HG02884 (cell line): ENCODE data around the gene KRTAP3-1.
"Not testable (repeated sequence)": the region's sequence is repeated elsewhere in the genome, so short reads cannot be mapped to it uniquely, and the experiment has no call there.

Source experiments
- ATAC-seq: cut with Tn5 transposase; IDR thresholded peaks from one replicate; pipeline ENCODE4 v1.9.1; 2021; ENCODE audit warnings: mild to moderate bottlenecking, moderate library complexity; ENCODE audit not compliant: unreplicated experiment

The KRTAP3-1 gene

GRCh38 chr17:41016578-41017215 lies 7.8 kb upstream of the KRTAP3-1 start:
- ATAC-seq = no peak

DNA sequence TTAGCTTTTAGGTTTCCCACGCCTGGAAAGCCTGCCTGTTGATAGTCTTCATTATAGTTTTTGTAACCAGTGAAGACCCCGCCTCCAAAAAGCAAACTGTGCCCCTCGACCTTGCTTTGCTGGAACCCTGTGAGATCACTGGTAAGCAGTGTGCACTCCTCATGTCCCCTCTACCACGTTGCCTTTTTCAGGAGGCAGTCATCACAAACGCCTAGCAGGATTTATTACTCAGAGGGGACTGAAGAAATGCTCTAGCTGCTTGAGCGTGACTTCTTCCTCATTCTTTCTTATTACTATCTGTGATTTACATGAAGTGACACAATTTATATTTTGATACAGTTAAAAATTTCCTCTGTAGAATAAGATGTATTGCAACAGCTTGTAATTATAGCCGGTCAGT lies 6.5 kb upstream of the KRTAP3-1 start:
- ATAC-seq = no peak

- no peak for ATAC-seq
Observed at GRCh38 chr17:41013606-41014005, 4.7 kb upstream of the KRTAP3-1 start.

- ATAC-seq = no peak
Observed at GRCh38 chr17:41013181-41013580, 4.3 kb upstream of the KRTAP3-1 start.

DNA sequence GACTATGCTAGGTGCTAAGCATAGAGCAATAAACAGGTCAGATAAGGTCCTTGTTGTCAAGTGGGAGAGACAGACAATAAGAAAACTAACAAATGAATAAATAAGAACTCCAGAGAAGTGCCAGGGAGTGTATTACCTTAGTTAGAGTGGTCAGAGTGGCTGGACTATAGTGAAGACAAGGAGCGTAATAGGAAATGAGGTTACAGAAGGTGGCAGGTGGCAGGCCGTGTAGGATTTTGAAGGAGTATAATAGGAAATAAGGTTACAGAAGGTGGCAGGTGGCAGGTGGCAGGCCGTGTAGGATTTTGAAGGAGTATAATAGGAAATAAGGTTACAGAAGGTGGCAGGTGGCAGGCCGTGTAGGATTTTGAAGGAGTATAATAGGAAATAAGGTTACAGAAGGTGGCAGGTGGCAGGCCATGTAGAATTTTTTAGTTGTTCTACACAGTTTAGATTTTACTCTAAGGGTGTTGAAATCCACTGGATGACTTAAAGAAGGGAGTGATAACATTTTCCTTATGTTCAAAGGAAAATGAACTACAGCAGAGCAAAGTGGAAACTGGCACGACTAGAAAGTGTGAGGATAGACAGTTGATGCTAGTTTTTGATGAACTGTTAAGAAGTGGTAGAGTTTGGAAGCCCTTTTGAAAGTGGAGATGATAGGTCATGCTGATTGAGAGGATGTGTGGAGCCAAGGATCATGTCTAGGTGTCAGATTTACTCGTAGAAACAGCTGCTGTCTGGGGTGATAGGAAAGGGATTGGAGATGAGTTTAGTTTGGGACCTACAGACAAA lies 3.6 kb upstream of the KRTAP3-1 start:
- ATAC-seq = no peak

DNA sequence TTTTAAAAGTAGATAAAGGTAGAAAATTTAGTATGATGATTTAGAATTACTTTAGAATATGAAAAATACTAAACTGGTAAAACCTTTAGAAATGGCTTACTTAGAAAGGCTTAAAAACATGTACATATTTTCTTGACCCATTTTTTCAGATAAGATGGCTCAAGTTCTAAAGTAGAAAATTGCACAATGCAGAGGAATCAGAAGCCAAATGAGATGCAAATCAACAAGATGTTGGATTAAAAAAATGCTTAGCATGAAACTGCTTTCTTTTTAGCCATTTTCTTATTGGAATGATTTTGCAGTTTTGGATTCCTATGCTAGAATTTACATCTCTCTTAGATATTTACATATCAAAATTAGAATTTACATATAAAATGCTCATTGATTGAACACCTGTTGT lies 1.5 kb upstream of the KRTAP3-1 start:
- ATAC-seq = no peak

DNA sequence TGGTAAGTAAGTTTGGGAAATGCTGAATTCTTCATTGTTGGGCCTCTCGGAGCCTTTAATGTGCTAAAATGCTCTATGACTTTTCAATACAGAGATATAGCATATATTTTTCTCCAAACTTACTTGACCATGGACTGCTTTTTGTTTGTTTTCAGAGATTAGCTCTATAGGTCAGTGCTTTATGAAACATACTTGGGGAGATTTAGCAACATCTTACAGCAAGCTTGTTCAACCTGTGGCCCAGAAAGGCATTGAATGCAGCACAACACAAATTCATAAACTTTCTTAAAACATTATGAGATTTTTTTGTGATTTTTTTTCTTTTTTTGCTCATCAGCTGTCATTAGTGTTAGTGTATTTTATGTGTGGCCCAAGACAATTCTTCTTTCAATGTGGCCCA lies 1.0 kb upstream of the KRTAP3-1 start:
- no peak for ATAC-seq

DNA sequence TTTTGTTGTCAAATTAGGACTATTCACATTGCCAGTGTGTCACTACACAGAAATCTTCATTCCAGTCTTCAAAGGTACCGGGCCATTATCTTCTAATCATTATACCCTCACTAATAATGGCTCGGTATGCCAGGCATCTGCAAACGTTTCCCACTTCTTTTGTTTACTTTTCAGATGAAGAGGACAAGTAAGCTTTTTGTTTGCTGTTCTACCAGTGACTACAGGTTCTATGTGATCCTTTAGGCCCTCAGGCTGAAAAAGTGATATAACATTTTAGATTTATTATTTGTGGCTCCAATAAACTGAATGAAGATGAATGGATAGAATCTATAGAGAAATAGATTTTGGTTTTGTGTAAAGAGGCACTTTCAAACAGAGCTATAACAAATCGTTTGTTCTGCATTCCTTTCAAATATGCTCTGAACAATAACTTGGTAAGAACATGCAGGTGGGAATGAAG lies 403 bp upstream of the KRTAP3-1 start:
- no peak for ATAC-seq

- ATAC-seq = no peak
Observed at GRCh38 chr17:41004397-41004796, 4.5 kb downstream of the KRTAP3-1 start.

GRCh38 chr17:41003926-41004325 lies 5.0 kb downstream of the KRTAP3-1 start:
- ATAC-seq = no peak

- no peak for ATAC-seq
Observed at GRCh38 chr17:41002814-41003213, 6.1 kb downstream of the KRTAP3-1 start.

DNA sequence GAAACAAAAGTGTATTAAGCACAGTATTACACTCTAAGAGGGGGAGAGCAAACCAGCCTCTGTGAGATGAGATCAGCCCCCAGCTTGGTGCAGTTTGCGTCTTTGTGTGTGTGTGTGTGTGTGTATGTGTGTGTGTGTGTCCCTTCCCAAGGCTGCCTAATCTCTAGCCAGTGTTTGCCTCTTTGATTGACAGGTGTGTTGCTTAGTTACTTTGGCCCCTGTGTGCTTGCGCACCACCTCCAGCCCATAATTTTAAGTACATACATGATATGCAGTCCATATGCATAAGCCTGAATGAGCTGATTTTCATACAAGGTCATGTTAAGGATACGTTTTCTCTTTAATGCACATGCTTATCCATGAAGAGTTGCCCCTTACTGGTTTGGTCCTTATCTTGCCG lies 7.1 kb downstream of the KRTAP3-1 start:
- ATAC-seq = no peak

GRCh38 chr17:40999563-40999962 lies 9.4 kb downstream of the KRTAP3-1 start, which contains the start of gene KRTAP3-2:
Gene KRTAP3-2, minus strand, starts transcription at chr17:40999906. Its CDS starts 53 bp downstream, at chr17:40999853.
- ATAC-seq = not testable (repeated sequence)

GRCh38 chr17:40997361-40997760 lies 11.6 kb downstream of the KRTAP3-1 start:
- no peak for ATAC-seq

DNA sequence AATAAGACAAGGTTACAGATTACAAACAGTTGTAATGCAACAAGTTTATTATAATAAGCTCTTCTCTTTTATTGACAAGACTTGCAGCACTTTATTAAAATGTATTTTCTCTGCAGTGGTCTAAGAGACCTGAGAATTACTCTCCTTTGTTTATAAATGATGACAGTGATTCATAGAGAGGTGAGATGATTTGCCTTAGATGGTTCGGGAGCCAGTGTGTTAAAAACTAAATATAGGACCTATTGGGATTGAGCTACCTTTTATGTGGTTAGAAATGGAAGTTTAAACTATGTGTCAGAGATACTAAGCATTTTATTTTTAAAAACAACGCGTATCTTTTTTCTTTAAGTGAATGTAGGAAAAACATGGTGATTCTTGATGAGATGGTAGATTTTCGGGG lies 12.1 kb downstream of the KRTAP3-1 start:
- ATAC-seq = no peak

DNA sequence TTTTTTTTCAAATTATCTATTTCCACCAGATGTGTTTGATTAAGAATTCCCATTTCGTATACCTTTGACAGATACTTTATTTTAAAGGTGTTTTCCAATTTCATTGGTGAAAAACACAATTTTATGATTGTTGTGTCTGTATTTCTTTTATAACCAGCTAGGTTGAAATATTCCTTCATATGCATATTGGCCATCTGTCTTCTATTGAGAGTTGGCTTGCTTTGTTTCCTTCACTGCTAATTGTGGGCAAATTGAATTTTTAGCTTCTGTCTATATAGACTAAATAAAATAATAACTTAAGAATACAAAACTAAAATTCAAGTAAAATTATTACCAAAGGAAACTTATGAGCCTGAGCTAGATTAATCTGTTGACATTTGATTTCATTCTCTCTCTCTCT lies 13.8 kb downstream of the KRTAP3-1 start:
- ATAC-seq = no peak

DNA sequence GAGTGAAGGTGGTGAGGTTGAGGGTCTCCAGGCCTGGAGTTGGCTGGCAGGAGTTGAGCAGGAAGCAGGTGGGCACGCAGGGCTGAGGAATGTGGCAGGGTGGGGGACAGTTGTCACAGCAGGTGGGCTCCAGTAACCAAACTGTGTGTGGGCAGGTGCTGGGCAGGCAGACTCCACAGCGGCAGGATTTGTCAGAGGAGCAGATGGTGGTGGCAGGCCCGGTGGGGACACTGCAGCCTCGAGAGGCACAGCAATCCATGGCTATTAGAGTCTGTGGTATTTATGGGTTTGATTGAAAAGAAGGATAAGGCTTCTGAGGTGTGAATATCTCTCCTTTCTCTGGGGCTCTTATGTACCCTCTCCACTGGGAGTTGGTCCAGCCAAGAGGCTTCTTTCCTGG lies 15.1 kb downstream of the KRTAP3-1 start, which contains the start of gene KRTAP3-3:
Gene KRTAP3-3, minus strand, starts transcription at position 326 of the 400 bp plus-strand sequence. Its CDS starts 67 bp downstream, at position 259.
- no peak for ATAC-seq

- ATAC-seq = no peak
Observed at GRCh38 chr17:40993084-40993483, 15.8 kb downstream of the KRTAP3-1 start.

DNA sequence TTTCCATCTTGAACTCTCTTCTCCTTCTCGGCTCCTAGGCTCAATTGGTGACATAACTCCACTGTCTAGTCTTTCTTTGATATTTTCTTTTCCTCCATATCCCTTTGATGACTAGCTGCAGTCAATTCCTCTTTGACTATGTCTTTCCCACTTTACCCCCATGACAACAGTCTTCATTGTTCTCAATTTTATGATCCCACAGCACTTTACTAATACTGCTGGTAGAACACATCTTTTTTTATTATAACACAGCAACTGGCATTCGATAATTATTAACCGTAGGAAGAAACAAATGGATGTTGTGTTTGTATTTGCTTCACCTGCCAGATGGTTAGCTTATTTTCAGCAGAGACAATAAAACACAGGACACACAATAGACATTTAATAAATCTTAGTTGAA lies 16.3 kb downstream of the KRTAP3-1 start:
- ATAC-seq = no peak

- ATAC-seq = no peak
Observed at GRCh38 chr17:40986920-40987319, 22.0 kb downstream of the KRTAP3-1 start.

DNA sequence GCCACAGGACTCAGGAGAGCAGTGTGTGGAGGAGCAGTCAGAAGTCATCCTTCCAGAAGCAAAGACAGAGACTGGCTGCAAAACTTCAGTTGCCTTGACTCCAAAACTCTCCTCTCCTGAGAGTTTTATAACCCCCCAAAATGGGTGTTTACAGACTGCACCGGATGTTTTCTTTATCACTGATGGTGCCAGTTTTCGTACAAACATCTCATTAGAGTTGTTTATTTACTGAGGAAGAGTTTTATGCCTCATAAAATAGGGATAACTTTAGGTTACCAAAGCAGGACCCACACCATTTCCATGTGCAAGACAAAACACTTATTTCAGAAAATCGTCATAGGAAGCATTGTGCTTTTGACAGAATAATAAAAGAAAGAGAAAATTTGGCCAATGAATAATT lies 24.7 kb downstream of the KRTAP3-1 start, which contains the start of gene KRT40:
Gene KRT40, minus strand, starts transcription at position 101 of the 400 bp plus-strand sequence. Its CDS starts 53 bp downstream, at position 48.
- no peak for ATAC-seq

DNA sequence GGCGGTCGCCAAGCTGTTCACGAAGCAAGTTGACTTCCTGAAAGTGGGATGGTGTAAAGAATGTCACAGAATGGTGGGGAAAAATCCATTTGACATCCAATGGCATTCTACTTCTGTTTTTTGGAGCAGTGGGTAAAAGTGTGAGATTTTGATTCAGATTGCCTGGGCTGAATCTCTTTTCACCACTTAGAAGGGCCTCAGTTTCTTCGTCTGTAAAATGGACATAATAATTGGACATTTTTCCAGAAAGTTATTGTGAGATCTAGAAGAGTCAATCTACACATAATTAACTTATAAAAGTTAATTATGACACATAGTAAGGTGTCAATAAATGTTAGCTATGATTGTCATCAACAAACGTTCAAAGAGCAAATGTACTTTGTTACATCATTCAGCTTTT lies 27.8 kb downstream of the KRTAP3-1 start:
- no peak for ATAC-seq
